GM18909 (cell line): ENCODE data around the gene CLN6.
"Not testable (repeated sequence)": the region's sequence is repeated elsewhere in the genome, so short reads cannot be mapped to it uniquely, and the experiment has no call there.

Source experiments
- ATAC-seq: cut with Tn5 transposase; IDR thresholded peaks from one replicate; pipeline ENCODE4 v1.9.1; 2021; ENCODE audit warnings: mild to moderate bottlenecking; ENCODE audit not compliant: unreplicated experiment, poor library complexity

CLN6 gene

GRCh38 chr15:68224546-68225250 lies 4.8 kb downstream of the CLN6 start:
- no peak for ATAC-seq

DNA sequence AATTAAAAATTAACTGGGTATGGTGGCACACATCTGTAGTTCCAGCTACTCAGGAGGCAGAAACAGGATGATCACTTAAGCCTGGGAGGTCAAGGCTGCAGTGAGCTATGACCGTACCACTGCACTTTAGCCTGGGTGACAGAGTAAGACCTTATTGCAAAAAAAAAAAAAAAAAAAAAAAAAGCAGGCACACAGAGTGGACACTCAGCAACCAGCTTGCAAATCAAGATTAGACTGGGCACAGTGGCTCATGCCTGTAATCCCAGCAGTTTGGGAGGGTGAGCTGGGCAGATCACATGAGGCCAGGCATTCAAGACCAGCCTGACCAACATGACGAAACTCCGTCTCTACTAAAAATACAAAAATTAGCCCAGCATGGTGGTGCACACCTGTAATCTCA lies 5.4 kb downstream of the CLN6 start:
- no peak for ATAC-seq

- ATAC-seq, result no peak
Observed at GRCh38 chr15:68223171-68223570, 6.4 kb downstream of the CLN6 start.

DNA sequence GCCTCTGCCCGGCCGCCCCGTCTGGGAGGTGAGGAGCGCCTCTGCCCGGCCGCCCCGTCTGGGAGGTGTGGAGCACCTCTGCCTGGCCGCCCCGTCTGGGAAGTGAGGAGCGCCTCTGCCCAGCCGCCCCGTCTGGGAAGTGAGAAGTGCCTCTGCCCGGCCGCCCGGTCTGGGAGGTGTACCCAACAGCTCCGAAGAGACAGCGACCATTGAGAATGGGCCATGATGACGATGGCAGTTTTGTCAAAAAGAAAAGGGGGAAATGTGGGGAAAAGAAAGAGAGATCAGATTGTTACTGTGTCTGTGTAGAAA lies 7.1 kb downstream of the CLN6 start:
- not testable (repeated sequence) for ATAC-seq

GRCh38 chr15:68221530-68222431 lies 7.7 kb downstream of the CLN6 start:
- not testable (repeated sequence) for ATAC-seq

DNA sequence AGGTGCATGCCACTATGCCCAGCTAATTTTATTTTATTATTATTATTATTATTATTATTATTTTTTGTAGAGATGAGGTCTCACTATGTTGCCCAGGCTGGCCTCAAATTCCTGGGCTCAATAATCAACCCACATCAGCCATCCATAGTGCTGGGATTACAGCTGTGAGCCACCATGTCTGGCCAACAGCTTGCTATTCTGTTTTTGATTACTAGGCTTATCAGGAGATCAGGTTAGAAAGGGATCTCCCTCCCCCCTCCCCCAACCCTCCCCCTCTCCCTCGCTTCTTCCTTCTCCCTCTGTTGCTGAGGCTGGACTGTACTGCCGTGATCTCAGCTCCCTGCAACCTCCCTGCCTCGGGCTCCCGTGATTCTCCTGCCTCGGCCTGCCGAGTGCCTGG lies 8.6 kb downstream of the CLN6 start:
- no peak for ATAC-seq

DNA sequence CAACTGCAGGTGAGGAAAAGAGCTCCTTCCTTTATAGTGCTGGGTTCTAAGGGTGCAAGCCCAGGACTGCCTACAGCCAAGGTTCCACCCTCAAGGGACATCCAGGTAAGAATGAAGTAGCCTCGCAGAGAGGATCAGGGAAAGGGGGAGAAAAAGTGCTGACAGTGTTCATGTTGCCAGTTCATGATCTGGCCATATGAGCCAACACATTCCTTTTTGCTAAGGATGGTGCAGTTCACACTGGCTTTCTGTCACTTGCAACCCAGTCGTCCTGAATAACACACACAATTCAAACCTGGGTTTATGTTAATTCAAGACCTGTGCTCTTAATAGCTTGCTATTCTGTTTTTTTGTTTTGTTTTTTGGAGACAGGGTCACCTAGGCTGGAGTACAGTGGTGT lies 9.0 kb downstream of the CLN6 start:
- ATAC-seq, result no peak

- no peak for ATAC-seq
Observed at GRCh38 chr15:68218847-68219798, 10.4 kb downstream of the CLN6 start.

DNA sequence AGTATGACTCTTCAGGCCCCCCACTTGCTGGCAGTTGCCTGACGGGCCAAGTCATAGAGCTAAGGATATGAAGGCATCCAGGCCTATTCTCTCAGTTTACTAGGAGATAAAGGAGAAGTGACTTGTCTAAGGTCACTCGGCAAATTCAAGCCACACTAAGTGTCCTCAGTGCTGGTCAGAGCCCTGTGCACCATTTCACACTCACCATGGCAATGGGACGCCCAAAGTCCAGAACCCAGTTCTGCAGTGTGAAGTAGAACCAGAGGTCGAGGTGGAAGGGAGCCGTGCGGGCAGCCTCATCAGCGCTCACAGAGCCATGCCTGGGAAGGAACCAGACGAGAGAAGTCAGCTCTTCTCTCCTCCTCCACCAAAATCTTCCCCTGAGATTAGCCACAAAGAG lies 11.2 kb downstream of the CLN6 start:
- ATAC-seq, result no peak

DNA sequence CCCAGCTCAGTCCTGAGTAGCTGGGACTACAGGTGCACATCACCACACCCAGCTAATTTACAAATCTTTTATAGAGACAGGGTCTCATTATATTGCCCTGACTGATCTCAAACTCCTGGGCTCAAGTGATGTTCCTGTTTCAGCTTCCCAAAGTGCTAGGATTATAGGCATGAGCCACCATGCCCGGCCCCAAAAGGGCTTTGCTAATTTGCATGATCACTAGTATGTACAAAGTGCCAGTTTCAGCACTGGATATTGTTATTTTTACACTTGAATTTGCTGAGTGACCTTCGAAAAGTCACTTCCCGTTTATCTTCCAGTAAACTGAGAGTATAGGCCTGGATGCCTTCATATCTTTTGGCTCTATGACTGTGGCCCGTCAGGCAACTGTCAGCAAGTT lies 12.2 kb downstream of the CLN6 start:
- ATAC-seq, result no peak

- ATAC-seq, result no peak
Observed at GRCh38 chr15:68214838-68215254, 14.7 kb downstream of the CLN6 start.

- no peak for ATAC-seq
Observed at GRCh38 chr15:68213991-68214837, 15.3 kb downstream of the CLN6 start.

DNA sequence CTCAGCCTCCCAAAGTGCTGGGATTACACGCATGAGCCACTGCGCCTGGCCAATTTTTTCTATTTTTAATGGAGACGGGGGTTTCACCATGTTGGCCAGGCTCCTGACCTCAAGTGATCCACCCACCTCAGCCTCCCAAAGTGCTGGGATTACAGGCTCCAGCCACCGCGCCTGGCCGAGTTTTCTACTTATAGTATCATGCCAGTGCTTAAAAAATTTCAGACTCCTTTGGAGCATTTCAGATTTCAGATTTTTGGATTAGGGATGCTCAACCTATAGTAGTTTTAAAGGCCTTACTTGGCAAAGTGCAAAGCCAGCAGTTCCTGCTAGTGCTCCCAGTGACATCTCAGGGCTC lies 16.1 kb downstream of the CLN6 start:
- not testable (repeated sequence) for ATAC-seq

DNA sequence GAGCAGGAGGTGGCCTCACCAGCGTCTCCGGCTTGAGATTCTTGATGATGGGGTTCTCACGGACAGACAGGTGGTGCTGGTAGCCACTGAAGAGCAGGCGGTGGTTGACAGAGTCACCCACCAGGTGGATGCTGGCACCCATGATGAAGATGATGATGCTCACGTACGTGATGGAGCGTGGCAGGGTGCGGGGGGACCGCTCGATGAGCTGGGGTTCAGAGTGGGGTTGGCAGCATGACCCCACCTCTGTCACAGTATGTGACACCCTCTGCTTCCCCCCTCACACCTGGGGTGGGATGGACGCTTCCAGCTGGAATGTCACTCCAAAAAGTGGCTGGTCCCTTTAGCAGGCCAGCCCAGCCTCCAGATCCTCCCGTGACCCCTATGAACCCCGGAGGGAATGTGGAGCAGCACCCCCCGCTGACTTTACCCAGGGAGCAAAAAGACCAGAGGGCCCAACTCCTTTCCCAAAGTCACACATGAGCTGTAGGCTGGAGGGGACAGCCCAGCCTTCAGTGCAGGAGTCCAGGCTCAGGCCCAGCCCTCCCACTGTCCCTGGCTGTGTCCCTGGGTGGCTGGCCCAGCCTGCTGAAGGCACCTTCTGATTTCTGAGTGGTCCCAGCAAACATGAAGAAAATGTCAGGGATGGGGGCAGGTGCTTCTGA lies 17.7 kb downstream of the CLN6 start:
- ATAC-seq, result no peak

DNA sequence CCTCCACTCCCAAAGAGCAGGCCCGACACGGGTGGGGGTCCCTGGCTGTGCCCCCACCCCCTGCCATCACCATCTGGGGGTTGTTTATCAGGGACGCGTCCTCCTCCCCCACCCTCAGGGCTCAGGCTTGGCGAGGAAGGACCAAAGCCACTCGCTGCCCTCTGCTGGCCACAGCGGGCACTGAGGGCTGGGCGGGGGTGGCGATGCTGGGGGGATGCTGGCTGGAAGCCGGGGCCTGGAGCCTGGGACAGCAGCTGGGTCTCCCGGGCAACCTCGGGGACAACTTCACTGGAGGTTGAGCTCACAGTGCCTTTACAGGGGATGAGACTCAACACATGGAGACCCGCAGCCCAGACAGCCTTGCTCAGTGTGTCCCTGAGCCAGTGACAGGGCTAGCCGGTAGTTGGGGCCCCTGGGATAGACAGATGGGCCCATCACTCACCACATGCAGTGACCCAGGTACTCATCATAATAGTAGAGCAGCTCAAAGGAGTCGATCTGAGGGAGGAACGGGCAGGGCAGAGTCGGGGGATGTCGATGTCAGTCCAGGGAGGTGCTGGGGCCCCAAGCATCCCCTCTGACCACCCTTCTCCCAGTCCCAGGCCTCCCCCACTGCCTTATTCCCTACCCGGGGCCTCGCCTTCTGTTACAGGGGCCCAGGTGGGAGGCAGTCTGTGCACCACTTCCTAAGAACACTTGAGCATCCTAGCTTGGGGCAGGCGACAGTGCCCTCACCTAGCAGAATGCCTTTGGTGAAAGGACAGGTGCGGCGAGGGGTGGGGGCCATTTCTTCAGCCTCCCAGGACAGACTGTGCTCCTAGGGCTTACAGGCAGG lies 18.5 kb downstream of the CLN6 start:
- ATAC-seq, result no peak

GRCh38 chr15:68210409-68210756 lies 19.1 kb downstream of the CLN6 start:
- no peak for ATAC-seq

DNA sequence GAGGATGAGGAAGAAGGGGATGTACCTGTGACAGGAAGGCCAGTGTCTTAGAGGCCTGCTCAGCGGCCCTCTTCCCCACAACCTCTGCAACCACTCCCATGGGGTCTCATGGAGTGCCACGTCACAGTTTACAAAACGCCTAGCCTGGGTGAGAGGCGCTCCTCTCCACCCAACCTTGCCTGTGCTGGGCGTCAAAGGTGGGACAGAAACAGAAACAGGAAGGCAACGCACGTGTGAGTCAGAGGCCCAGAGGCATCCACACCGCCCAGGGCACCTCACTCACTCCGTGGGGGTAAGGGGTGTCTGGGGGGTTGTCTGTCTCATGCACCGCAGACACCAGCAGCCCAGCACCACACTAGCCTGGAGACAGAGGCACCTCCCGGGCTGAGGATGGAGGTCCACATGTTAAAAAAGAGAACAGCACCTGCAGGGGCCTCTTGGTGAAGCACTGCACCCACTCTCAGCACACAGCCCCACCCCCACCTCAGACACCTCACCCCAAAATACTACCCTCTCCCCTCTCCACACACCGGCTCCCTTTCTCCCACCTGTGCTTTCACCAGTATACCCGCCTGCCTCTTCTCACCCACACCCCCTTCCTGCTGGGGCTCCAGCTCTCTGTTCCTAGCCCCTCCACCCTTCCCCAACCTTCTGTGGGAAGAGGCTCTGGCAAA lies 19.7 kb downstream of the CLN6 start:
- peak; percentile 59 for ATAC-seq

- ATAC-seq, result no peak
Observed at GRCh38 chr15:68209272-68209671, 20.3 kb downstream of the CLN6 start.
